HepG2 (cell line): ENCODE results near the gene RNLS. TPM values are rescaled to one million over a fixed set of nuclear protein-coding genes. Genes with fewer than 3 reads are reported as not detected.

Source experiments
- ATAC-seq: fragments of 200-7000 bp; cut with Tn5 transposase; 3 replicates; pipeline ENCODE4 v1.9.1; 2020; ENCODE audit warnings: mild to moderate bottlenecking, moderate library complexity
- BruUV-seq: library from RNA; stranded (reverse); fragments of 400-500 nt; replicated peaks from 2 replicates; lab custom pipeline; 2021; lab: Mats Ljungman, UMichigan
- CTCF ChIA-PET: fragments of 300-600 bp; formaldehyde crosslinking; extraction: SDS; loops from one replicate; lab custom pipeline; 2021; ENCODE audit warnings: low total read pairs, inconsistent platforms, low intra/inter-chr PET ratio; lab: Yijun Ruan, JAX
- POLR2A ChIA-PET: fragments of 350-600 bp; sonication (Branson Sonifier 250); formaldehyde crosslinking; loops from one replicate; lab custom pipeline; 2020; ENCODE audit warnings: antibody characterized with exemption, inconsistent platforms; lab: Yijun Ruan, JAX
- DNase-seq: peaks from one replicate; pipeline ENCODE4 v3.0.0-alpha.2; 2015; ENCODE audit warnings: low spot score
- FAIRE-seq: peaks from 3 replicates; lab custom pipeline; 2011; peaks lifted over from hg19 to GRCh38; lab: Jason Lieb, UNC
- H2AFZ ChIP-seq: one replicate; pipeline ENCODE4 v1.6.1; 2011; ENCODE audit warnings: low read length, inconsistent platforms
- H3K27ac ChIP-seq: fragments of 300-600 bp; 3 replicates; pipeline ENCODE4 v1.8.0; 2011; ENCODE audit warnings: mixed run types, mild to moderate bottlenecking, mixed read lengths, low read length, inconsistent platforms; ENCODE audit not compliant: insufficient read depth; ENCODE audit errors: extremely low read length
- H3K27me3 ChIP-seq, 2 experiments: fragments of 200-600 bp in 1 of 2; 2 replicates in 1 of 2; 3 replicates in 1 of 2; pipeline versions ENCODE4 v1.6.0 to v1.8.0; 2011; ENCODE audit warnings: low read length in 2 of 2, mild to moderate bottlenecking in 2 of 2, moderate library complexity in 2 of 2, inconsistent platforms in 1 of 2; ENCODE audit not compliant: insufficient read depth in 2 of 2, control insufficient read depth in 1 of 2
- H3K36me3 ChIP-seq, 2 experiments: fragments of 200-600 bp in 1 of 2; replicated peaks in 1 of 2; 2 replicates in 1 of 2; 3 replicates in 1 of 2; pipeline versions ENCODE4 v1.5.1 to v1.8.0; 2011; ENCODE audit warnings: low read length in 2 of 2, inconsistent platforms in 1 of 2; ENCODE audit not compliant: insufficient read depth in 2 of 2, control insufficient read depth in 1 of 2
- H3K4me1 ChIP-seq: 2 replicates; pipeline ENCODE4 v1.5.1; 2012; ENCODE audit warnings: low read length, inconsistent platforms; ENCODE audit not compliant: insufficient read depth
- H3K4me2 ChIP-seq: 2 replicates; pipeline ENCODE4 v1.6.0; 2011; ENCODE audit warnings: low read depth, low read length, inconsistent platforms
- H3K4me3 ChIP-seq, 3 experiments: fragments of 200-600 bp in 1 of 3; sonication (generic), shearing (Covaris generic) in 1 of 3; replicated peaks in 1 of 3; 2 replicates each; pipeline ENCODE4 v1.5.1; 2011 to 2016; ENCODE audit warnings: low read length in 3 of 3, inconsistent platforms in 2 of 3, low read depth in 2 of 3, mild to moderate bottlenecking in 2 of 3, control low read depth in 1 of 3, mixed read lengths in 1 of 3; ENCODE audit not compliant: insufficient read depth in 1 of 3
- H3K79me2 ChIP-seq: one replicate; pipeline ENCODE4 v1.6.1; 2011; ENCODE audit warnings: low read length, inconsistent platforms; ENCODE audit not compliant: insufficient read depth
- H3K9ac ChIP-seq: 2 replicates; pipeline ENCODE4 v1.6.0; 2011; ENCODE audit warnings: mild to moderate bottlenecking, low read depth, low read length, inconsistent platforms; ENCODE audit not compliant: insufficient read depth
- H3K9me3 ChIP-seq: 2 replicates; pipeline ENCODE4 v1.5.1; 2012; ENCODE audit warnings: mild to moderate bottlenecking, low read length
- H4K20me1 ChIP-seq: 2 replicates; pipeline ENCODE4 v1.6.0; 2011; ENCODE audit warnings: inconsistent platforms, mild to moderate bottlenecking, low read length, moderate library complexity; ENCODE audit not compliant: insufficient read depth
- DNMT3B ChIP-seq: conservative IDR thresholded peaks from 2 replicates; pipeline ENCODE4 v1.6.1; 2016; ENCODE audit warnings: missing biosample characterization, control low read depth
- MIER3 ChIP-seq: IDR thresholded peaks from 2 replicates; pipeline ENCODE4 v1.6.1; 2016; ENCODE audit warnings: missing compliant biosample characterization, borderline replicate concordance
- MYC ChIP-seq: sonication (generic); formaldehyde crosslinking; IDR thresholded peaks from 2 replicates; pipeline ENCODE4 v1.9.0; 2021; ENCODE audit warnings: missing genetic modification reagents, borderline replicate concordance
- PBX2 ChIP-seq: IDR thresholded peaks from 2 replicates; pipeline ENCODE4 v1.6.1; 2016; ENCODE audit warnings: control low read depth
- THAP9 ChIP-seq: sonication (generic); formaldehyde crosslinking; IDR thresholded peaks from 2 replicates; pipeline ENCODE4; 2020; ENCODE audit warnings: missing genetic modification reagents, mild to moderate bottlenecking, borderline replicate concordance
- TP53 ChIP-seq: sonication (generic); formaldehyde crosslinking; conservative IDR thresholded peaks from 2 replicates; pipeline ENCODE4 v1.4.0; 2020; ENCODE audit warnings: missing genetic modification reagents
- YEATS4 ChIP-seq: sonication (generic); formaldehyde crosslinking; IDR thresholded peaks from 2 replicates; pipeline ENCODE4 v1.4.0; 2020; ENCODE audit warnings: missing genetic modification reagents, borderline replicate concordance
- ZBED4 ChIP-seq: sonication (generic); formaldehyde crosslinking; IDR thresholded peaks from 2 replicates; pipeline ENCODE4 v1.4.0; 2020; ENCODE audit warnings: missing genetic modification reagents, borderline replicate concordance
- ZGPAT ChIP-seq: IDR thresholded peaks from 2 replicates; pipeline ENCODE4 v1.6.1; 2016; ENCODE audit warnings: mild to moderate bottlenecking
- ZNF562 ChIP-seq: sonication (generic); formaldehyde crosslinking; IDR thresholded peaks from 2 replicates; pipeline ENCODE4 v1.8.0; 2022; ENCODE audit warnings: missing genetic modification reagents, borderline replicate concordance
- ZNF639 ChIP-seq: conservative IDR thresholded peaks from 2 replicates; pipeline ENCODE4 v1.6.1; 2018; ENCODE audit warnings: missing genetic modification reagents
- WGBS: methylation state at CpG from one replicate; pipeline ENCODE4 v1.1.6; 2017; ENCODE audit warnings: low lambda C conversion rate; 5-methylcytosine and 5-hydroxymethylcytosine counted together
- in situ Hi-C: cut with HindIII; loops from 2 replicates; pipeline ENCODE4 v1.10.0; 2017; ENCODE audit warnings: low pct_unique_long_range_greater_than_20kb; ENCODE audit not compliant: extremely low pct_ligation_motif_present
- intact Hi-C: fragments of 100-400 bp; cut with micrococcal nuclease; formaldehyde crosslinking; loops from one replicate; pipeline ENCODE4 v1.10.0; 2022; ENCODE audit not compliant: unreplicated experiment
- polyA plus RNA-seq, 8 experiments: library from polyadenylated mRNA; depleted of rRNA in 3 of 8; stranded (reverse) in 7 of 8; unstranded in 1 of 8; fragments of >200 nt; fragmentation: Illumina TruSeq in 4 of 8; extraction: Trizol in 4 of 8; gene quantifications; 2 replicates each; pipeline versions ENCODE4 v1.2.1 to v1.2.3, GENCODE V29; 2011 to 2016; ENCODE audit warnings: low read depth in 4 of 8, missing spikeins in 1 of 8, mixed read lengths in 1 of 8; ENCODE audit not compliant: insufficient read depth in 1 of 8
- total RNA-seq, 5 experiments: library from RNA; depleted of rRNA; stranded (reverse); fragments of >200 nt; fragmentation: Illumina TruSeq; extraction: Trizol; gene quantifications; 2 replicates each; pipeline ENCODE4 v1.2.3, GENCODE V29; 2016; ENCODE audit warnings: low read depth in 1 of 5

Gene RNLS
- total and polyA plus RNA-seq, 2 of the 13 experiments (the other 11 are each of a cell fraction or from before 2014, with no cell fraction given) = not detected

GRCh38 chr10:88270871-88271713 is 312.0 kb downstream of the RNLS start:
- no TSS peak for BruUV-seq
- no peaks in the 10 kb centered on the region for H3K27me3 ChIP-seq
- DNase-seq = no peak
- H3K4me3 ChIP-seq = no peak overlapping the region
- H3K36me3 ChIP-seq = no peaks in the 10 kb centered on the region
- no peaks in the 10 kb centered on the region for H3K9me3 ChIP-seq
- ChIA-PET POLR2A (no interaction called here), CTCF (no interaction called here)
- no peak overlapping the region for H2AFZ ChIP-seq
- FAIRE-seq = no peak
- no peak overlapping the region for H3K4me2 ChIP-seq
- intact Hi-C loops (no loop called here), in situ Hi-C loops (no loop called here)
- 53% methylated on average over 6 of the region's 6 CpGs for WGBS
- H3K9ac ChIP-seq = no peak overlapping the region
- no peaks in the 10 kb centered on the region for H3K79me2 ChIP-seq
- H3K4me1 ChIP-seq = no peaks in the 10 kb centered on the region
- no peak overlapping the region for H3K27ac ChIP-seq
- ATAC-seq = no peak
- H4K20me1 ChIP-seq = no peaks in the 10 kb centered on the region
- TF ChIP-seq YEATS4 (CRISPR knock-in tag) (no peak), DNMT3B (no peak), ZGPAT (no peak), MYC (CRISPR knock-in tag) (no peak), TP53 (no peak), MIER3 (CRISPR knock-in tag) (no peak), PBX2 (CRISPR knock-in tag) (no peak), ZBED4 (CRISPR knock-in tag) (no peak), ZNF639 (CRISPR knock-in tag) (no peak), ZNF562 (no peak), THAP9 (CRISPR knock-in tag) (no peak)
